HCT116 (cell line): ENCODE results near the gene ZNF446. TPM values are rescaled to one million over a fixed set of nuclear protein-coding genes. Genes with fewer than 3 reads are reported as not detected.

ENCODE experiments used
- ATAC-seq: fragments of 200-7000 bp; cut with Tn5 transposase; 2 replicates; pipeline ENCODE4 v1.9.1; 2020; ENCODE audit warnings: mild to moderate bottlenecking, moderate library complexity
- BruUV-seq: library from RNA; stranded (reverse); fragments of 400-500 nt; replicated peaks from 2 replicates; lab custom pipeline; 2021; lab: Mats Ljungman, UMichigan
- CTCF ChIA-PET: fragments of 300-600 bp; sonication (Branson Sonifier 250); formaldehyde crosslinking; loops from one replicate; lab custom pipeline; 2021; ENCODE audit warnings: antibody characterized with exemption; lab: Charles Lee
- POLR2A ChIA-PET: fragments of 300-600, 350-600 bp; sonication (Branson Sonifier 250); formaldehyde crosslinking; loops from one replicate; lab custom pipeline; 2021; ENCODE audit warnings: antibody characterized with exemption; lab: Charles Lee
- RAD21 ChIA-PET, 2 experiments: fragments of 300-600 bp; sonication (Branson Sonifier 250); formaldehyde crosslinking; loops; one replicate each; lab custom pipeline; 2023; ENCODE audit warnings: low total read pairs in 2 of 2; ENCODE audit not compliant: uncharacterized antibody in 2 of 2, unreplicated experiment in 2 of 2, low non-redundant PET in 1 of 2; lab: Charles Lee
- DNase-seq: peaks from one replicate; pipeline ENCODE4 v3.0.0-alpha.2; 2010; ENCODE audit warnings: low read depth, low spot score
- H2AFZ ChIP-seq: fragments of 200-600 bp; shearing (Covaris generic), sonication (generic); 2 replicates; pipeline ENCODE4 v1.6.1; 2017; ENCODE audit warnings: low read depth, mixed run types, mixed read lengths, antibody characterized with exemption, low read length; ENCODE audit not compliant: poor library complexity, severe bottlenecking
- H3K27ac ChIP-seq: 2 replicates; pipeline ENCODE4 v1.5.1; 2012; ENCODE audit warnings: low read depth, low read length
- H3K27me3 ChIP-seq: fragments of 200-600 bp; sonication (generic); 2 replicates; pipeline ENCODE4 v1.6.1; 2016; ENCODE audit warnings: mixed run types, low read length, mixed read lengths; ENCODE audit not compliant: insufficient read depth
- H3K36me3 ChIP-seq, 2 experiments: fragments of 200-500 bp in 1 of 2; fragments of 200-600 bp in 1 of 2; sonication (Bioruptor generic) in 1 of 2; sonication (generic) in 1 of 2; 2 replicates each; pipeline versions ENCODE4 v1.5.1 to v1.6.1; 2014 to 2016; ENCODE audit warnings: low read length in 2 of 2, inconsistent platforms in 1 of 2, mixed read lengths in 1 of 2, mixed run types in 1 of 2; ENCODE audit not compliant: insufficient read depth in 2 of 2, control insufficient read depth in 1 of 2
- H3K4me1 ChIP-seq, 2 experiments: fragments of 200-600 bp in 1 of 2; sonication (generic) in 1 of 2; 2 replicates each; pipeline versions ENCODE4 v1.5.1 to v1.6.1; 2012 to 2017; ENCODE audit warnings: low read length in 2 of 2, inconsistent platforms in 1 of 2, mild to moderate bottlenecking in 1 of 2, mixed read lengths in 1 of 2, mixed run types in 1 of 2, moderate library complexity in 1 of 2; ENCODE audit not compliant: insufficient read depth in 2 of 2, control insufficient read depth in 1 of 2
- H3K4me2 ChIP-seq: fragments of 200-600 bp; sonication (generic); 2 replicates; pipeline ENCODE4 v1.6.1; 2017; ENCODE audit warnings: mixed run types, low read length, mixed read lengths
- H3K4me3 ChIP-seq, 2 experiments: fragments of 200-600 bp in 1 of 2; sonication (generic) in 1 of 2; replicated peaks in 1 of 2; 2 replicates each; pipeline ENCODE4 v1.5.1; 2011 to 2016; ENCODE audit warnings: low read length in 2 of 2, control low read depth in 1 of 2, low read depth in 1 of 2, mild to moderate bottlenecking in 1 of 2, mixed read lengths in 1 of 2, mixed run types in 1 of 2
- H3K79me2 ChIP-seq: fragments of 200-600 bp; sonication (generic); 2 replicates; pipeline ENCODE4 v1.6.1; 2017; ENCODE audit warnings: mild to moderate bottlenecking, mixed run types, low read length, moderate library complexity, mixed read lengths; ENCODE audit not compliant: insufficient read depth
- H3K9ac ChIP-seq: fragments of 200-600 bp; sonication (generic); 2 replicates; pipeline ENCODE4 v1.6.1; 2016; ENCODE audit warnings: low read length, mixed read lengths
- H3K9me2 ChIP-seq: fragments of 200-600 bp; sonication (generic), shearing (Covaris generic); 2 replicates; pipeline ENCODE4 v1.6.1; 2017; ENCODE audit warnings: mixed run types, mild to moderate bottlenecking, moderate library complexity; ENCODE audit not compliant: insufficient read depth
- H3K9me3 ChIP-seq, 2 experiments: fragments of 200-500 bp in 1 of 2; fragments of 200-600 bp in 1 of 2; sonication (Bioruptor generic) in 1 of 2; sonication (generic) in 1 of 2; 2 replicates each; pipeline ENCODE4 v1.6.1; 2014 to 2017; ENCODE audit warnings: low read length in 2 of 2, mixed read lengths in 2 of 2, inconsistent platforms in 1 of 2, low read depth in 1 of 2, mild to moderate bottlenecking in 1 of 2, mixed run types in 1 of 2, moderate library complexity in 1 of 2; ENCODE audit not compliant: control insufficient read depth in 1 of 2, insufficient read depth in 1 of 2
- H4K20me1 ChIP-seq: fragments of 200-600 bp; sonication (generic), shearing (Covaris generic); 2 replicates; pipeline ENCODE4 v1.6.1; 2017; ENCODE audit warnings: mixed run types, mild to moderate bottlenecking, moderate library complexity; ENCODE audit not compliant: insufficient read depth
- EZH2 ChIP-seq: fragments of 200-600 bp; sonication (generic); IDR thresholded peaks from 2 replicates; pipeline ENCODE4 v1.6.1; 2017; ENCODE audit warnings: antibody characterized with exemption, mixed run types
- EZH2phosphoT487 ChIP-seq: fragments of 200-600 bp; IDR thresholded peaks from 2 replicates; pipeline ENCODE4 v1.6.1; 2018; ENCODE audit warnings: antibody characterized with exemption, borderline replicate concordance
- POLR2A ChIP-seq: IDR thresholded peaks from 2 replicates; pipeline ENCODE4 v1.7.0; 2011; ENCODE audit warnings: borderline replicate concordance; ENCODE audit not compliant: insufficient read depth, insufficient read length; ENCODE audit errors: extremely low read depth
- POLR2AphosphoS5 ChIP-seq: IDR thresholded peaks from 2 replicates; pipeline ENCODE4 v1.6.1; 2011; ENCODE audit warnings: mild to moderate bottlenecking, low read depth, low read length, moderate library complexity
- YY1 ChIP-seq: IDR thresholded peaks from 2 replicates; pipeline ENCODE4 v1.6.1; 2011; ENCODE audit warnings: low read length, low read depth, moderate library complexity, mild to moderate bottlenecking; ENCODE audit not compliant: insufficient replicate concordance; ENCODE audit errors: extremely low read depth
- intact Hi-C: fragments of 100-400 bp; cut with micrococcal nuclease; formaldehyde crosslinking; loops from 2 replicates; pipeline ENCODE4 v1.10.0; 2022
- total RNA-seq: library from RNA; stranded (reverse); gene quantifications from one replicate; pipeline ENCODE4 v1.2.1, GENCODE V29; 2021; ENCODE audit not compliant: unreplicated experiment
- TF ChIP-seq, protein P1 (sequence below): IDR thresholded peaks from 2 replicates; pipeline ENCODE4 v1.6.1; 2012

ZNF446 gene
- total RNA-seq, 1 experiment from 2014 or later: 6.5 TPM

DNA sequence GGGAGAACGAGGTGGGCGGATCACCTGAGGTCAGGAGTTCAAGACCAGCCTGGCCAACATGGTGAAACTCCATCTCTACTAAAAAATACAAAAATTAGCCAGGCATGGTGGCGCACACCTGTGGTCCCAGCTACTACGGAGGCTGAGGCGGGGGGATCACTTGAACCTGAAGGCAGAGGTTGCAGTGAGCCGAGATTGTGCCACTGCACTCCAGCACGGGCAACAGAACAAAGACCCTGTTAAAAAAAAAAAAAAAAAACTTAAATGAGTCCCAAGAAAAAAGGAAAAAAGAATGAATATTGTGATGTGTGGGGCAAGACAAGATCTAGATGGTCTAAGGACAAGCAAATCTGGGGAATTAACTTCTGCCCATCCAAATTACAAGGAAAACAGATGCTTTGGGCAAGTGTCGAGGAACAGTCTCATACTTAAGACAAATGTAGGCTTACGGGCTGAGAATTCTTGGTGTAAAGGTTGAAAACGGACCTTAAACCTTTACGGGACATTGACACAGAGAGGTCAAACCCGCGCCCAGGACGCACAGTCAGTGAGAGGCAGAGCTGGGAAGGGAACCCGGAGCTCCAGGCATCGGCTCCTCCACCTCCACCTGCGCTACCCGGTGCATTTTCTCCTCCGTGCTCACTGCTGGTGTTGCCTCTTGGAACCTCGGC is 9.9 kb upstream of the ZNF446 start:
- ChIA-PET POLR2A (no interaction called here), CTCF (interaction anchor here (1.0 kb wide), 1 partner anchor 9 kb away, joined by 3 read pairs; the partner anchor contains the start of gene ZNF446), RAD21 (no interaction called here)
- Histone ChIP-seq H3K27ac (peak overlapping the region; percentile 36; the same call in 1 of the 2 replicates), H3K4me2 (peak overlapping the region; percentile 70), H2AFZ (no peak overlapping the region), H3K79me2 (peaks cover 16% of the 10 kb centered on the region; the same call in 1 of the 2 replicates), H3K9me3 (no peaks in the 10 kb centered on the region), H3K27me3 (no peaks in the 10 kb centered on the region), H3K36me3 (peaks cover 4 to 5% of the 10 kb centered on the region in 2 experiments; a peak in 2 of 4 replicates), H3K9me2 (no peaks in the 10 kb centered on the region), H3K9ac (peak overlapping the region; percentile 74; the same call in 1 of the 2 replicates), H4K20me1 (no peaks in the 10 kb centered on the region), H3K4me3 (peak overlapping the region; percentile 77 to 80), H3K4me1 (peaks cover 2 to 12% of the 10 kb centered on the region in 2 experiments; a peak in 2 of 4 replicates)
- BruUV-seq: no TSS peak
- peak; percentile 58 for ATAC-seq
- intact Hi-C loops: loop anchor here (1.0 kb wide), 1 partner anchor 58 kb away; the partner anchor contains the start of gene ZNF584
- no peak for DNase-seq
- TF ChIP-seq EZH2phosphoT487: no peak
- TF ChIP-seq YY1: no peak
- no peak for TF ChIP-seq POLR2AphosphoS5
- TF ChIP-seq, protein P1, sequence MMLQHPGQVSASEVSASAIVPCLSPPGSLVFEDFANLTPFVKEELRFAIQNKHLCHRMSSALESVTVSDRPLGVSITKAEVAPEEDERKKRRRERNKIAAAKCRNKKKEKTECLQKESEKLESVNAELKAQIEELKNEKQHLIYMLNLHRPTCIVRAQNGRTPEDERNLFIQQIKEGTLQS: no peak
- no peak for TF ChIP-seq EZH2
- no peak for TF ChIP-seq POLR2A
